Transverse colon (tissue), 4 donors: ENCODE data around the gene C5AR2.
A peak's percentile ranks its signal among the peaks of the same experiment; 100 is the strongest.

Experiments used
- EP300 ChIP-seq: sonication (generic); formaldehyde crosslinking; IDR thresholded peaks from one replicate; pipeline ENCODE4 v1.6.1; 2017; ENCODE audit warnings: antibody characterized with exemption, low read depth
- POLR2A ChIP-seq: fragments of 450-650 bp; IDR thresholded peaks from one replicate; pipeline ENCODE4 v1.6.1; 2016; ENCODE audit warnings: antibody characterized with exemption, mild to moderate bottlenecking, moderate library complexity
- POLR2AphosphoS5 ChIP-seq, 3 donors: sonication (generic); formaldehyde crosslinking; IDR thresholded peaks; one replicate each; pipeline ENCODE4 v1.6.1; 2016; ENCODE audit warnings: antibody characterized with exemption in 3 of 3
- TF ChIP-seq, protein P1 (sequence below), 5 experiments: fragments of 200-600 bp in 3 of 5; fragments of 450-650 bp in 2 of 5; sonication (generic) in 3 of 5; IDR thresholded peaks; 1 replicate in 2 of 5; 2 replicates in 3 of 5; pipeline ENCODE4 v1.5.1; 2016 to 2017; ENCODE audit warnings: antibody characterized with exemption in 5 of 5, inconsistent platforms in 3 of 5, mild to moderate bottlenecking in 2 of 5, moderate library complexity in 1 of 5

DNA sequence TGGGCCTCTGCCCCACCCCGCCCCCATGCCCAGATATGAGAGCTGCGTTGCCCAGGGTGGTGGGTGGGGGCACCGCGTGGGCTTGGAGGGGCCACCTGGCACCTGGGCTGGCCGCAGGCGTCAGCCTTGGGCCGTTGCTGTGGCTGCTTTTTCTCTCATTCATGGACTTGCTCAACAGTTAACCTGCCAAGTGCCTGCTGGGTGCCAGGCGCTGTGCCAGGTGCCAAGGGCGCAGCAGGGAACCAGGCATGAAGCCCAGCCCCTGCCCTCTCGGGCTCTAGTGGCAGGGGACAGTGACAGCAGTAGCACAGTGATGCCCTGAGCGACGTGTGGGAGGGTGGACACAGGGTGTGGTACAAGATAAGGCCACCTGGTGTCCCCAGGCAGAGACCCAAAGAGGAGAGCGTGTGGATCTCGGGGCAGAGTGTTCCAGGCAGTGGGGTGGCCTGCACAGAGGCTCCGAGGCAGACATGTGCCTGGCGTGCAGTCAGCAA, 45.3 kb downstream of the C5AR2 start:
- TF ChIP-seq, protein P1, sequence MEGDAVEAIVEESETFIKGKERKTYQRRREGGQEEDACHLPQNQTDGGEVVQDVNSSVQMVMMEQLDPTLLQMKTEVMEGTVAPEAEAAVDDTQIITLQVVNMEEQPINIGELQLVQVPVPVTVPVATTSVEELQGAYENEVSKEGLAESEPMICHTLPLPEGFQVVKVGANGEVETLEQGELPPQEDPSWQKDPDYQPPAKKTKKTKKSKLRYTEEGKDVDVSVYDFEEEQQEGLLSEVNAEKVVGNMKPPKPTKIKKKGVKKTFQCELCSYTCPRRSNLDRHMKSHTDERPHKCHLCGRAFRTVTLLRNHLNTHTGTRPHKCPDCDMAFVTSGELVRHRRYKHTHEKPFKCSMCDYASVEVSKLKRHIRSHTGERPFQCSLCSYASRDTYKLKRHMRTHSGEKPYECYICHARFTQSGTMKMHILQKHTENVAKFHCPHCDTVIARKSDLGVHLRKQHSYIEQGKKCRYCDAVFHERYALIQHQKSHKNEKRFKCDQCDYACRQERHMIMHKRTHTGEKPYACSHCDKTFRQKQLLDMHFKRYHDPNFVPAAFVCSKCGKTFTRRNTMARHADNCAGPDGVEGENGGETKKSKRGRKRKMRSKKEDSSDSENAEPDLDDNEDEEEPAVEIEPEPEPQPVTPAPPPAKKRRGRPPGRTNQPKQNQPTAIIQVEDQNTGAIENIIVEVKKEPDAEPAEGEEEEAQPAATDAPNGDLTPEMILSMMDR (IDR thresholded peaks at IDR 0.05): no peak
- TF ChIP-seq POLR2A (no peak), POLR2AphosphoS5 (IDR thresholded peaks at IDR 0.05) (peak in 1 of 3 donors; percentile 38), EP300 (no peak)
